ENCODE measurements around the gene SLITRK5.

Gene SLITRK5, protein sequence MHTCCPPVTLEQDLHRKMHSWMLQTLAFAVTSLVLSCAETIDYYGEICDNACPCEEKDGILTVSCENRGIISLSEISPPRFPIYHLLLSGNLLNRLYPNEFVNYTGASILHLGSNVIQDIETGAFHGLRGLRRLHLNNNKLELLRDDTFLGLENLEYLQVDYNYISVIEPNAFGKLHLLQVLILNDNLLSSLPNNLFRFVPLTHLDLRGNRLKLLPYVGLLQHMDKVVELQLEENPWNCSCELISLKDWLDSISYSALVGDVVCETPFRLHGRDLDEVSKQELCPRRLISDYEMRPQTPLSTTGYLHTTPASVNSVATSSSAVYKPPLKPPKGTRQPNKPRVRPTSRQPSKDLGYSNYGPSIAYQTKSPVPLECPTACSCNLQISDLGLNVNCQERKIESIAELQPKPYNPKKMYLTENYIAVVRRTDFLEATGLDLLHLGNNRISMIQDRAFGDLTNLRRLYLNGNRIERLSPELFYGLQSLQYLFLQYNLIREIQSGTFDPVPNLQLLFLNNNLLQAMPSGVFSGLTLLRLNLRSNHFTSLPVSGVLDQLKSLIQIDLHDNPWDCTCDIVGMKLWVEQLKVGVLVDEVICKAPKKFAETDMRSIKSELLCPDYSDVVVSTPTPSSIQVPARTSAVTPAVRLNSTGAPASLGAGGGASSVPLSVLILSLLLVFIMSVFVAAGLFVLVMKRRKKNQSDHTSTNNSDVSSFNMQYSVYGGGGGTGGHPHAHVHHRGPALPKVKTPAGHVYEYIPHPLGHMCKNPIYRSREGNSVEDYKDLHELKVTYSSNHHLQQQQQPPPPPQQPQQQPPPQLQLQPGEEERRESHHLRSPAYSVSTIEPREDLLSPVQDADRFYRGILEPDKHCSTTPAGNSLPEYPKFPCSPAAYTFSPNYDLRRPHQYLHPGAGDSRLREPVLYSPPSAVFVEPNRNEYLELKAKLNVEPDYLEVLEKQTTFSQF

DNA sequence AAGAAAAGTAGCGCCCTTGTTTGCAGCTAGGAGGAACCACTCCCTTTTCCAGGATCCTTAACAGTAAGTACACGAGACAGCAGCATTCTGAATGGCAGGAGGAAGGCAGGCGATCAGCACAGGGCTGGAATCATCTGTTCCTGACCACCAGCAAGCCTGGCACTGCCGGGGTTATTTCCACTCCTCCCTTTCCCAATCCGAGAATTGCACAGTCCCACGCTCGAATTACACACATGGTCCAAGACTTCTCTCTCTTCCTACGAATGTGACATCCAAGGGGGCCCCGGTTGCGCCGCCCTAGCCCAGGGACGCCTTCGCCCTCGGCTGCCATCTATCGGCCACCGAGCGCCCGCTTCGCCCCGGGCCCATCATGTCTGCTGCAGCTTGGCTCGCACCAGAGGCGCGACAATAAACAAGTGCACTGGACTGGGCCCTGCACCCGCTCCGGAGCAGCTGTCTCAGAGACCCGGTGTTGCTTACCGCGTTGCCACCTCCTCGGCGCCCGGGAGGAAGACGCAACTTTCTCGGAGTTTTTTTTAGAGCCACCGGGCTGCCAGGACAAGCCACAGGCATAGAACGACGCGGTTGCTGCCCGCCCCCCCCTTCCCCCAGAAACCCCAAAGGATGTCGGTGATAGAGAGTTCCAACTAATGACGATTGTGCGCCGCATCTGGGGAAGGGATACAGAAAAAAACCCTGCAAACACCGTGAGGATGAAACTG lies at the start of gene SLITRK5:
SLITRK5 (plus strand) TSS at position 341 of the 722 bp plus-strand sequence. CDS start 4,018 bp downstream, outside the sequence.
- in situ Hi-C loops (cut with MboI; ENCODE audit: low sequenced_read_pairs): no loop called here

GRCh38 chr13:87622971-87623370 lies 48.2 kb upstream of the SLITRK5 start:
- in situ Hi-C loops (cut with MboI; ENCODE audit: low sequenced_read_pairs): no loop called here

GRCh38 chr13:87656306-87656705 lies 14.9 kb upstream of the SLITRK5 start:
- in situ Hi-C loops (cut with MboI; ENCODE audit: low sequenced_read_pairs): no loop called here

DNA sequence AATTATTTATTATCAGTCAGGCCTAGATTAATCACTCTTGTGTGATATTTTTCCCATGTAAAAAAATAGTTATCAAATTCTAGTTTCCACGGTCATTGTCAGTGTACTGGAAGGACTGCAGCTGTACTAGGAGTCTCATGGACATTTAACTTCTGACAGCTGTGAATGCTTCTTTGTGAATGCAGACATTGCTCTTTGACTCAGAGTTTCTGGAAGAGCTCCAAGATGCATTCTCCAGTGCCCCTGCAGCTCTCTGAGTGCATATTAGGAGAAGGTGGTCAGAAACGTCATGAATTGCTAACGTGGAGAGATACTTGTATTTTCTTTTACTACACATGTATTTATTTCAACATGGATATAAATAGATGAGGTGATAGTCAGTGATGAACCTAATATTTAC lies 9.7 kb upstream of the SLITRK5 start:
- in situ Hi-C loops (cut with MboI; ENCODE audit: low sequenced_read_pairs): no loop called here

DNA sequence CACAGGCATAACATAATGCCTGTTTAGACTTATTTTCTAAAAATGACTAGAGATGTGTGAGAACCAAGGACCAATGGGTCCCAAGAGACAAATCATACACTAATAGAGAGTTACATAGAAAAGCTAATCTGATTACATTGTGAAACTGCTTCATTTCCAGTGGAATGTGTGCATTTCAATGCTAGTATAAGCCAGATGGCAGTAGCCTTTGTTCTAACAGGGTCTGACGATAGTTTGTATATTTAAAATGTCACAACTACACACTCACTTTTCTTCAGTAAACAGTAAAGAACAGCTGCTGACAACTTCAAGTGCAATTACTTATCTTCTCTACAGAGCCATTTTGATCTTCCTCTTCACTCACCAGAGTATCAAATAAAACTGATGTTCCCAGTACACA lies 4.3 kb upstream of the SLITRK5 start:
- in situ Hi-C loops (cut with MboI; ENCODE audit: low sequenced_read_pairs): no loop called here

DNA sequence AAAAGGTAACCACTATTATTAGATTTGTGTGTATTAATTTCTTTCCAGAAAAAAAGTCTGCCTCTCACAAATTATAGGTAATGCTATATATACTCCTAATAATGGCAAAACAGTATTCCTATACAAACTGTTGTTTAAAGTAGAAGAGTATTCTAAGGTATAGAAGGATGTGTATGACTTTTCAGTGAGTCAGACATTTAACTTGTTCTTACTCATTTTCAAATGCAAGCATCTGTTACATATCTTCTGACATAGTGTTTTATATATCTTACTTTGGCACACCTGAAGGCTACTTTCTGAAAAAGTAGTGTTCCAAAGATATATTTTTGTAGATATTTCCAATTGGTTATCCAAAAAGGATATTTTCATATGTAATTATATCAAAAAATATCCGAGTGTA lies 3.5 kb upstream of the SLITRK5 start:
- in situ Hi-C loops (cut with MboI; ENCODE audit: low sequenced_read_pairs): no loop called here

- in situ Hi-C loops (cut with MboI; ENCODE audit: low sequenced_read_pairs): no loop called here
These were observed 1.7 kb upstream of the SLITRK5 start for GRCh38 chr13:87669379-87669978.

GRCh38 chr13:87671753-87672605 lies 808 bp downstream of the SLITRK5 start:
- in situ Hi-C loops (cut with MboI; ENCODE audit: low sequenced_read_pairs): no loop called here

DNA sequence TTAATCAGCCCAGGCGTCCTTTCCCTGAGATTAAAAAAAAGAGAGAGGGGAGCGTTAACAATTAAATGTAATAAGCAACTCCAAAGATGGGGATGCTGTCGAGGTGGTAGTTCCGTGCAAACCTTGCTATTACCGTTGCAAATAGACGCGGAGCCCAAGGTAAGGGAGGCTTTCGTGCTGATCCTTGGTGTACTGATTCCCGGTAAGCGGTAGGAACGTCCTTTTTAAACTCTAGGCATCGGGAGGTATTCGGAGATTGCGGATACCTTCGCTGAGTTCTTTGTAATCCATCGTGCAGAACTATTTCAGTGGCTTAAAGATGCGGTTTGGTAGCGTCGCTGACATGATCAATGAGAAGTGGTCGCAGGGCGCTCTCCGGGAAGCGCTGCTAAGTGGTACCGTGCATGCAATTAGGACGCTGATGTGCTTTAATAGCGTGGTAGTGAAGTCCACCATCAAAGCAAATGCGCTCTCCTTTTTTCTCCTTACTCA lies 3.1 kb downstream of the SLITRK5 start:
- in situ Hi-C loops (cut with MboI; ENCODE audit: low sequenced_read_pairs): no loop called here

- in situ Hi-C loops (cut with MboI; ENCODE audit: low sequenced_read_pairs): no loop called here
These were observed 4.7 kb downstream of the SLITRK5 start for GRCh38 chr13:87675851-87676250.

GRCh38 chr13:87676254-87677042 lies 5.3 kb downstream of the SLITRK5 start:
- in situ Hi-C loops (cut with MboI; ENCODE audit: low sequenced_read_pairs): no loop called here

- in situ Hi-C loops (cut with MboI; ENCODE audit: low sequenced_read_pairs): no loop called here
These were observed 5.9 kb downstream of the SLITRK5 start for GRCh38 chr13:87677043-87677495.

DNA sequence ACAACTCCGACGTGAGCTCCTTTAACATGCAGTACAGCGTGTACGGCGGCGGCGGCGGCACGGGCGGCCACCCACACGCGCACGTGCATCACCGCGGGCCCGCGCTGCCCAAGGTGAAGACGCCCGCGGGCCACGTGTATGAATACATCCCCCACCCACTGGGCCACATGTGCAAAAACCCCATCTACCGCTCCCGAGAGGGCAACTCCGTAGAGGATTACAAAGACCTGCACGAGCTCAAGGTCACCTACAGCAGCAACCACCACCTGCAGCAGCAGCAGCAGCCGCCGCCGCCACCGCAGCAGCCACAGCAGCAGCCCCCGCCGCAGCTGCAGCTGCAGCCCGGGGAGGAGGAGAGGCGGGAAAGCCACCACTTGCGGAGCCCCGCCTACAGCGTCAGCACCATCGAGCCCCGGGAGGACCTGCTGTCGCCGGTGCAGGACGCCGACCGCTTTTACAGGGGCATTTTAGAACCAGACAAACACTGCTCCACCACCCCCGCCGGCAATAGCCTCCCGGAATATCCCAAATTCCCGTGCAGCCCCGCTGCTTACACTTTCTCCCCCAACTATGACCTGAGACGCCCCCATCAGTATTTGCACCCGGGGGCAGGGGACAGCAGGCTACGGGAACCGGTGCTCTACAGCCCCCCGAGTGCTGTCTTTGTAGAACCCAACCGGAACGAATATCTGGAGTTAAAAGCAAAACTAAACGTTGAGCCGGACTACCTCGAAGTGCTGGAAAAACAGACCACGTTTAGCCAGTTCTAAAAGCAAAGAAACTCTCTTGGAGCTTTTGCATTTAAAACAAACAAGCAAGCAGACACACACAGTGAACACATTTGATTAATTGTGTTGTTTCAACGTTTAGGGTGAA lies 6.6 kb downstream of the SLITRK5 start:
- in situ Hi-C loops (cut with MboI; ENCODE audit: low sequenced_read_pairs): no loop called here

GRCh38 chr13:87678372-87678752 lies 7.2 kb downstream of the SLITRK5 start:
- in situ Hi-C loops (cut with MboI; ENCODE audit: low sequenced_read_pairs): no loop called here

GRCh38 chr13:87680298-87680697 lies 9.1 kb downstream of the SLITRK5 start:
- in situ Hi-C loops (cut with MboI; ENCODE audit: low sequenced_read_pairs): no loop called here

GRCh38 chr13:87684850-87685742 lies 13.9 kb downstream of the SLITRK5 start:
- in situ Hi-C loops (cut with MboI; ENCODE audit: low sequenced_read_pairs): no loop called here

GRCh38 chr13:87696458-87696857 lies 25.3 kb downstream of the SLITRK5 start:
- in situ Hi-C loops (cut with MboI; ENCODE audit: low sequenced_read_pairs): no loop called here

Data from HL-60/S4 treated with phorbol 12-myristate 13-acetate at 8.2 ng/mL for 4 days and 3 days (cell line).